Measurements from ENCODE around the gene SLC39A9.
"Not testable (repeated sequence)": the region's sequence is repeated elsewhere in the genome, so short reads cannot be mapped to it uniquely, and the experiment has no call there.

SLC39A9 gene

DNA sequence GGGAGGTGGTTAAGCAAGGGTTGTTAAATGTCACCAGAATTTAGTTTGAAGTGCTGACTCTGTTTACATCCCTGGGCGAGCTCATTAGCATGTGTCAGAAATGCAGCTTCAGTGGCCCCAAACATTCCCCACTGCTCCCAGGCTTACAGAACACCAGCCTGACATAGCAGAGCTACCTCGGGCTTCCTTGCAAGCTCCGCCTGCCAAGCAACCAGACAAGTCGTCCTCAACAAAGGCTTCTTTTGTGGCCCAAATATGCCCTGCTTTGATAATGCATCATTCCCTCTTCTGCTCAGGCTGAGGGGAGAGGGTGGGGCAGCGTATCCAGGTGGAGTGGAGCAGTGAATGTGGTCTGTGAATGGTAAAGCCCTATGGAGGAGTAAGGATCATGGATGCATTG lies 28.4 kb upstream of the SLC39A9 start:
- no peak for DNase-seq

DNA sequence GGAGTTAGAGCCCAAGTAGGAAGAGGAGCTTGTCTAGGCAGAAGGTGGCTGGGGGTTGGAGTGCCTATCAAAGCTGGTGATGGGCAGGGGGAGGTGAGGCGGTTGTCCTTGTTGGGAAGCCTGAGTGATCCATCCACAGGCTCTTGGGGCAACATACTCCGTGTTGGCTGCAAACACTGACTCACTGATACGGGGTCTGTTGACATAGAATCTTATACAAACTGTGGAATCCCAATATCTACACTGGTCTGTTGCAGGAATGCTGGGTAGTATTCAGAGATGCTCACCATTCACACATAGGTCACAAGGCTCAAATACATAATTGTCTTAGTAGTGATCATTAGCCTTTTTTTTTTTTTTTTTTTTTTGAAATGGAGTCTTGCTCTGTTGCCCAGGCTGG lies 26.3 kb upstream of the SLC39A9 start:
- DNase-seq = no peak

DNA sequence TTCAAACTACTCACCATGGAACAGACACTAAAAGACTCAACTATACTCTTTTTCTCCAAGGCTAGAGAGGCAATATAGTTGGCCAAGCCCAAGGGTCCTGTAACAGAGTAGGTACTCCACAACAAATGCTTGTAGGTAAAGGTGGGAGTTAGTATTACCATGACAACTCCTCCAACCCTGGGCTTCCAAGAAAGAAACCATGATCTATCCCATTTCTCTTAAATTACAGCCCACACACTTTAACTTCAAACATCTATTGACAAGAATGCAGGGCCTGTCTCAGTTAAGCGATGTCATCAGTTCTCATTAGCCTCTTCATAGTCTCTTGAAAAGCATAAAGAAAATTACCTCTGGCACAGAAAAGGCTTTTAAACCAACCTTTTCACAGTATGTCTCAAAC lies 25.4 kb upstream of the SLC39A9 start:
- no peak for DNase-seq

DNA sequence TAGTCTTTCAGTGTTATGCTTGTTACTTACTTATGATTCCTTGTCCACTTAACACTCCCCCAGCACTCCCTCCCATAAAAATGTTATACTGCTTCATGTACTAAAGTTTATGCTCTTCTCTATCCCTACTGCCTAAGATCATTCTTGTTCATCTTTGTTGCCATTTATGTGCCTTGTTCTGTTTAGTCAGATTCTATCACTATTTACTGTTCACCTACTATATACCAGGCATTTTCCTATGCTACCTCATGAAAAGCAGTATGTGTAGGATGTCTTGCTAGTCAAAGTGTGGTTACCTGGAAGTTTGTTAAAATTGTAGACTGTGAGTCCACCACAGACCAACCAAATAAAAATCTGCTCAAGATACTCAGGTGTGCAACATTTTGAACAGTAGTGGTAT lies 24.3 kb upstream of the SLC39A9 start:
- DNase-seq = no peak

DNA sequence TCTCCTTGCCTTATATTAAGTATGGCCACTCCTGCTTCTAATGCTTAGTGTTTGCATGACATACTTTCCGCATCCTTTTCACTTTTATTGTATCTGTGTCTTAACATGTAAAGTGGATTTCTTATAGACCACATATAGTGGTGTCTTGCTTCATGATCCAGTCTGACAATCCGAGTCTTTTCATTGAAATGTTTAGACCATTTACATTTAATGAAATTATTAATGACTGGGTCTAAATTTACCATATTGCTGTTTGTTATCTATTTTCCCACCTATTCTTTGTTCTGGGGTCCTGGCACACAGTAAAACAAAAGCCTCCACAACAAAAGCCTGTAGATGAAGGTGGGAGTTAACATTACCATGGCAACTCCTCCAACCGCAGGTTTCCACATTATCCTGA lies 23.3 kb upstream of the SLC39A9 start:
- no peak for DNase-seq

DNA sequence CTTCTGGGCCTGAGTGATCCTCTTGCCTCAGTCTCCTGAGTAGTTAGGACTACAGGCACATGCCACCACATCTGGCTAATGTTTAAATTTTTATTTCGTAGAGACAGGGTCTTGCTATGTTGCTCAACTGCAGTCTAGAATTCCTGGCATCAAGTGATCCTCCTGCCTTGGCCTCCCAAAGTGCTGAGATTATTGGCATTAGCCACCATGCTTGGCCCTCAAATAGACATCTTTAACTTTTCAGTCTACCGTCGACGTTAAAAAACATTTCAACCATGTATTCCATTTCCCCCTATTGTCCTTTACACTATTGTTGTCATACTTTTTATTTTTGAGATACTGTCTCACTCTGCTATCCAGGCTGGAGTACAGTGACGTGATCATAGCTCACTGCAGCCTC lies 22.8 kb upstream of the SLC39A9 start:
- no peak for DNase-seq

DNA sequence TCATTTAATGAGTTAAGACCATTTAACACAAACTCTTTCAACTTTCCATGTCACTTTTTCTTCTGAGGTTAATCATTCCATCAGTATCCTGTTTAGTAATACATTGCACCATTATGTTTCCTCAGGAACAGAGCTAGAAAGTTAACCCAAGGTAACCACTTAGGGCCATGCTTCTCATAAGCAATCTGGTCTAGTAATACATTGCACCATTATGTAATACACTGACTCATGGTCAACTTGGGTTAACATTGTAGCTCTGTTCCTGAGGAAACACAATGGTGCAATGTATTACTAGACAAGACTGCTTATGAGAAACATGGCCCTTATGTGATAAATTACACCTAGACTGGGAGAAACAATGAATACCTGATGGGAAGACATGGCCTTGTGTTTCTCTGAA lies 22.1 kb upstream of the SLC39A9 start:
- DNase-seq = no peak

DNA sequence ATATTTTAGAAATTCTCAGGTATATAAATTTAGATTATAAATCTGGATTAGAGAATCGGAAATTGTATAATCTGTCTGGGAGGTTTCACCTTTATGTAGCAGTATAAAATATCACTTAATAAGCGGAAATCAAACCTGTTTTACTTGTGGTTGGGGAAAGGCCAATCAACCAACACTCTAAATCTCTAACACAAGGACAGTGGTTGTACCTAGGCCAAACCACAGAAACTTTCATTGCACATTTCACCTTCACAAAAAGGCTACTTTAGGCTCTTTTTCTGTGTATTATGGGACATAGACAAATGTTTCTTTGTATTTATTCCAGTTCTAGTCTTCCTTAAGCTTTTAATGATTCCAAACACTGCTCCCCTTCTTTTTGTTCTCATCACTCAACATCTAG lies 20.2 kb upstream of the SLC39A9 start:
- DNase-seq = no peak

DNA sequence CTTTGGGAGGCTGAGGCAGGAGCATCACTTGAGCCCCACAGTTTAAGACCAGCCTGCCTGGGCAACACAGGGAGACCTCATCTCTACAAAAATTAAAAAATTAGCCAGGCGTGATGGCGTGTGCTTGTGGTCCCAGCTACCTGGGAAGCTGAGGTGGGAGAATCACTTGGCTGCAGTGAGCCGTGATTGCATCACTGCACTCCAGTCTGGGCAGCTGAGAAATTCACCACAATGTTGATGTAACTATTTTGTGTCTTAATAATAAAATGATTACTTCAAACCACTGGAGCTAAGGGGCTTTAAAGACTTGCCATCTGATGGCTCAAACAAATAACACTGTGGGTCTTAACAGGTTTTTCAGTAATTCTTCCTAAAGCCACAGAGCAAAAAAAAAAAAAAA lies 11.2 kb upstream of the SLC39A9 start:
- DNase-seq = no peak

DNA sequence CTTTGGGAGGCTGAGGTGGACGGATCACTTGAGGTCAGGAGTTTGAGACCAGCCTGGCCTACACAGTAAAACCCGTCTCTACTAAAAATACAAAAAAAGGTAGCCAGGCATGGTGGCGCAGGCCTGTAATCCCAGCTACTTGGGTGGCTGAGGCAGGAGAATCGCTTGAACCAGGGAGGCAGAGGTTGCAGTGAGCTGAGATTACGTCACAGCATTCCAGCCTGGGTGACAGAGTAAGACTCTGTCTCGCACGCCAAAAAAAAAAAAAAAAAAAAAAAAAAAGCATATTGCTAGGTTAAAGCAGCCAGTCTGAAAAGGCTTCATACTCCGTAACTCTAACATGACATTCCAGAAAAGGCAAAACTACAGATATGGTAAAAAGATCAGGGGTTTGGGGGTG lies 7.1 kb upstream of the SLC39A9 start:
- not testable (repeated sequence) for DNase-seq

DNA sequence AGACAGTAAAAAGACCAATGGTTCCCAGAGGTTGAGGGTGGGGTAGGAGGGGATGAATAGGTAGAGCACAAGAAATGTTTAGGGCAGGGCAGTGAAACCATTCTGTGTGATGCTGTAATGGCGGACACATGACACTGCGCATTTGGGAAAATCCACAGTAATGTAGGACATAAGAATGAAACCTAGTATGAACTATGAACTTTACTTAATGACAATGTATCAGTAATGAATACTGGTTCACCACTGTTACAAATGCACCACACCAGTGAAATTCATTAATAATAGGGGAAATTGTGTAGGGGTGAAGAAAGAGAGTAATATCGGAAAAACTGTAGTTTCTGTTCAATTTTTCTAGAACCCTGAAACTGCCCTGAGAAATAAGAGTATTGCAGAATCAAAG lies 6.0 kb upstream of the SLC39A9 start:
- DNase-seq = no peak

DNA sequence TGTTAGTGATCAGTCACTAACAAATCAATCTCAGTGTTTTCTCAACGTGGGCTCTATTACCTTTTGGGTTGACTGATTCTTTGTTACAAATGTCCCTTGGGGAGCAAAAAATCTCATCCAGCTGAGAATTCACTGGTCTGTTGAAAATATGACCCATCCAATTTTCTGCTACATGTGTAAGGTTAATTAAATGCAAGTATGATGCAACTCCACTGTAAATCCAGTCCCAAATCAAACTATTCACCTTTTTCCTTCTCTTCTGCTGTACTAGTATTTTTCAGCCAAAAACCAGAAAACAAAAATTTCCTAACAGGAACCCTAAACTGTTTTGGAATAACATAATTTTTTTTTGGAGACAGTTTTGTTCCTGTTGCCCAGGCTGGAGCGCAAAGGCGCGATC lies 2.6 kb upstream of the SLC39A9 start:
- no peak for DNase-seq

DNA sequence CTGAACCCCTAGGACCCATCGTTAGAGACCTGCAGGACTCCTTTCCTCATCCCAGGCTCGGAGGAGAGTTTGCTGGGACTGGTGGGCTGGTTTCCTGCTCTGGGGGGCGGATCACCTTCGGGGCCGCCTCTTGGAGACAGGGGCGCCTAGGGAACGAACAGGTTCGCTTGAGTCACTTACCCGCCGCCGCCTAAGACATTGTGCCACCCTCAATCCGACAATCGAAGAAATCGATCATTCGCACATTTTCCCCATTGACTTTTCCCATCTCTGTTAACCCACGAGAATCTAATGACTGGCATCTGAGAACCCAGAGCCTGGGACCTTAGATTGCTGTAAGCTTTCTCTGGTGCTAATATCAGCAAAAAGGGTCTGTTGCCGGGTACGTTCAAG lies 322 bp downstream of the SLC39A9 start:
- DNase-seq = no peak

DNA sequence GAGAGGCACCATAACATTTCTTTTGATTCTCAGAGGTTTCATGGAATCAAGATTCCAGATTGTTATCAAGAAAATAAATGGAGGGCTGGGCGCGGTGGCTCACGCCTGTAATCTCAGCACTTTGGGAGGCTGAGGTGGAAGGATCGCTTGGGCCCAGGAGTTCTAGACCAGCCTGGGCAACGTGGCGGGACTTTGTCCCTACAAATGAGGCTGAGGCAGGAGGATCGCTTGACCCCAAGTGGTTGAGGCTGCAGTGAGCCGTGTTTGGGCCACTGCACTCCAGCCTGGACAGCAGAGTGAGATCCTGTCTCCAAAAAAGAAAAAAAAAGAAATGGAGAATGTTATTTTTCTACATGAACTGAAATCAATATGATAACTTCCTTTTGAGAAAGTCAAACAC lies 1.3 kb downstream of the SLC39A9 start:
- no peak for DNase-seq

DNA sequence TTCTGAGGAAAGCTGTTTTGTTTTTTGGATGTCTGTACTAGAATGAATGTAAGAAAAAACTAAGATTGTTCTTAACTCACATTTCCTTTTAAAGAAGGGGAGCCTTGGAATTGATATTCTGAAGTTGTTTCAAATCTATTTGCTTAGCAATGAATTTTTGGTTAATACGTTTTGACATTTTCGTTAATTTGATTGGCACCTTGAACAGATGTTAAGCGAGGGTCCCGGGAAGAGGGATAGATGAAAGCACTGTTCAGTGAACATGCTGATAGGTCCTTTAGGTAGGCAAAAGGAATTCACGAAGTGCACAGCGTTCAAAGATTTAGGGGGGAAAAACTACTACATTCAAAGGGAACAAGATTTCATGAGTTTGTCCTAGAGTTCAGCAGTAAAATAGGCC lies 1.7 kb downstream of the SLC39A9 start:
- DNase-seq = no peak

DNA sequence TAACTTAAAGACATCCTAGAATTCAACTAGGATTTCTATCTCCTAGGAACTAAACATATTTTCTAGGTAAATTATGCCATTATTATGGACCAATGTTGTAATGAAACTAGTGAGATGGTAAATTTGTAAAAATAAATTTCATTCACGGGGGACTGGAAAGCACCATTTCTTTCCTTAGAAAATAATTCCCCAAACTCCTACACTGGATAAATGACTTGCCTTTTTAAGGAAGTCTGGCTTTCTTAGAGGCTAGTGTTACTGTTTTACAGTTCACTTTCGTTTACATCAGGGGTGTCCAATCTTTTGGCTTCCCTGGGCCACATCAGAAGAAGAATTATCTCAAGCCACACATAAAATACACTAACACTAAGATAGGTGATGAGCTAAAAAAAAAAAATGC lies 3.3 kb downstream of the SLC39A9 start:
- DNase-seq = no peak

DNA sequence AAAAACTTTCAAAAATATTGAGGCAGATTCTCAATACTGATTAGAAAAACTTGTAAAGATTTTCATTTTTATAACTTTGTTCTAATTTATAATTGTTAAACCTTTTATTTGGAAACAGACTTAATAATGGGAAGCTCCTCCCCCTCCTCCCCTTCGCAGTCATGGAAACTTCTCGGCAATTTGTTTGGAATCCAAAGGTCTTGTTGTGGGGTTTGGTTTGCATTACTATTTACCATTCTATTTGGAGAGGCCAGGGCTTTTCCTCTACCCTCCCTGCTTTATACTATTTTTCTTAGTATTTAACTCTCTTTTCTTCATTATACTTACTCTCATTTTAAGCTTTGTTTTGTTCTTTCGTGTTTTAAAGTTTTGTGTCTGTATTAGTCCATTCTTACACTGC lies 6.0 kb downstream of the SLC39A9 start:
- no peak for DNase-seq

DNA sequence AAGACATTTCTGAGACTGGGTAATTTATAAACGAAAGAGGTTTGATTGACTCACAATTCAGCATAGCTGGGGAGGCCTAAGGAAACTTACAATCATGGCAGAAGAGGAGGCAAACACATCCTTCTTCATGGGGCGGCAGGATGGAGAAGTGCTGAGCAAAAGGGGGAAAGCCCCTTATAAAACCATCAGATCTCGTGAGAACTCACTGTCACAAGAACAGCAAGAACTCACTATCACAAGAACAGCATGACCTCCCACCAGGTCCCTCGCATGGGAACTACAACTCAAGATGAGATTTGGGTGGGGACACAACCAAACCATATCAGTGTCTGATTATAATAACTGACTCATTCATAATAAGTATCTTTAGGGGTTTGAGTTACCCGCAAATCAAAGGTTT lies 6.4 kb downstream of the SLC39A9 start:
- no peak for DNase-seq

DNA sequence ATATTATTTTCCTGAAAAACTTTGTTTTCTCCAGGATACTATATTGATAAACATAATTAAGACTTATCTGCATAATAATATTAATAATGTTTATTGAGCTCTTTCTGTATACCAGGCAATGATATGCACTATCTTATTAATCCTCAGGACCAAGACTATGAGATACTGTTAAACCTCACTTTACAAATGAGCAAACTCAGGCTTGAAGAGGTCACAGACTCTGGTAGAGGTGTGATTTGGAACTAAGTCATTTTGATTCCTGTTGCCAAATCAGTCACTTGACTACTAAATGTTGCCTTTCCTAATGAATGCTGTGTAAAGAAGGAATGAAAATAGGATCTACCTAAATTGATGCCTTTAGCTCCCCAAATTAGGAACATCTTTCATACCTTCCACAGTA lies 7.3 kb downstream of the SLC39A9 start:
- DNase-seq = no peak

DNA sequence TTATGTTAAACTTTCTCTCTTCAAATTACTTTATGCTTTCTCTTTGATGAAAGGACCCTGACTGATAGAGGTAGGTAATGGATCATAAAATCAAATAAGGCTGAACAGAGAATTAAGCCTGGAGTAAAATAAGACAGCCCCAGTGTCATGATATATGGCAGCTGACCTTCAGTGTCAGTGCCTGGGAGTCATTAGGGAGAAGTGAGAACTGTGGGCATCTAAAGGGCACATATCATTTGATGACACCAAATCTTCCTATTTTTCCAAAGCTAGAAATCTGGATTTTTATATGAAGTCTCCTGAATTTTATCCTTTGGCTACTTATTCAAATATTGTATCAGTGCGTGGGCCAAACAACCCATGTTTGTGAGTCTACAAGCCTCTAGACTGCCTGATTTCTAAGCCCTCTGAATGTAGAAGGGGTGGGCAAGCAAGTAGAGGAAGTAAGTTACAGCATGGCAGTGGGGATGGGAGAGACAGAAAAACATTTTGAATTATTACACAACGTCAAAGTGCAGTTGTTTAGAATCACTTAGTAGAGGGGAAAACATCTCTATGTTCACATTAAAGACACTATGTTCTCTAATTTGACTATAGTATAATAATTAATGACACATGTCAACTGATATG lies 10.0 kb downstream of the SLC39A9 start:
- no peak for DNase-seq

DNA sequence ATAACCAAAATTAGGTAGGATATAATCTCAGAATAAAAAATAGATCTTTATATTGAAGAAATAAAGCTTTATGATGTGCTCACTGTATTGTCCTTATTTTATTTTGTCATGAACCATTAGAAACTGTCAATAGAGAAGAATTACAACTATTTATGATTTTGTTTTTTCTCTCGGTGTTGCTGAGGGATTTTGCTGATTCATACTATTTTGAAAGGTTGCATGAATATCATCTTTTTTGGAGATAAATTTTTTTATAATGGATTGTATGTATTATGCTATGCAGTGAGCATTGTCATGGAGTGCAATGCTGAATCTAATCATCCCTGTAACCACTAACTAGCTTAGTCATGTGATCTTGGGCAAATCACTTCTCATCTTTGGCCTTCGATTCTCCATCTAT lies 15.0 kb downstream of the SLC39A9 start:
- no peak for DNase-seq

DNA sequence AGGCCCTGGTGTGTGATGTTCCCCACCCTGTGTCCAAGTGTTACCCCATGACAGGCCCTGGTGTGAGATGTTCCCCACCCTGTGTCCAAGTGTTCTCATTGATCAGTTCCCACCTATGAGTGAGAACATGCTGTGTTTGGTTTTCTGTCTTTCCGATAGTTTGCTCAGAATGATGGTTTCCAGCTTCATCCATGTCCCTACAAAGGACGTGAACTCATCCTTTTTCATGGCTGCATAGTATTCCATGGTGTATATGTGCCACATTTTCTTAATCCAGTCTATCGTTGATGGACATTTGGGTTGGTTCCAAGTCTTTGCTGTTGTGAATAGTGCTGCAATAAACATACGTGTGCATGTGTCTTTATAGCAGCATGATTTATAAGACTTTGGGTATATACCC lies 17.6 kb downstream of the SLC39A9 start:
- DNase-seq = not testable (repeated sequence)

DNA sequence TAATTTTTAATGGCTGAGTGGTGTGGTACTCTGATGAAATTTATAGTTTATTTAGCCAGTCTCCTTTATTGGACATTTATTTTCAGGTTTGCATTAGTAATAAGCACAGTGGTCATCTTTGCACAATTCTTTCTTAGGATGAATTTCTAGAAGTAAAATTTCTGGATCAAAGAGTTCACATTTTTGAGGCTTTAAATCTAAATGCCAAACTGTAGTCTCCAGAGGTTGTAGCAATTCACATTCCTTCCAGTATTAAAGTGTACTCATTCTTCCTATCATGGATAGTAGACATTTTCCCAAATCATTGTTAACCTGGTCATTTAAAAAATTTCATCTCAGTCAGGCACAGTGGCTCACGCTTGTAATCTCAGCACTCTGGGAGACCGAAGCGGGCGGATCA lies 24.8 kb downstream of the SLC39A9 start:
- DNase-seq = no peak

DNA sequence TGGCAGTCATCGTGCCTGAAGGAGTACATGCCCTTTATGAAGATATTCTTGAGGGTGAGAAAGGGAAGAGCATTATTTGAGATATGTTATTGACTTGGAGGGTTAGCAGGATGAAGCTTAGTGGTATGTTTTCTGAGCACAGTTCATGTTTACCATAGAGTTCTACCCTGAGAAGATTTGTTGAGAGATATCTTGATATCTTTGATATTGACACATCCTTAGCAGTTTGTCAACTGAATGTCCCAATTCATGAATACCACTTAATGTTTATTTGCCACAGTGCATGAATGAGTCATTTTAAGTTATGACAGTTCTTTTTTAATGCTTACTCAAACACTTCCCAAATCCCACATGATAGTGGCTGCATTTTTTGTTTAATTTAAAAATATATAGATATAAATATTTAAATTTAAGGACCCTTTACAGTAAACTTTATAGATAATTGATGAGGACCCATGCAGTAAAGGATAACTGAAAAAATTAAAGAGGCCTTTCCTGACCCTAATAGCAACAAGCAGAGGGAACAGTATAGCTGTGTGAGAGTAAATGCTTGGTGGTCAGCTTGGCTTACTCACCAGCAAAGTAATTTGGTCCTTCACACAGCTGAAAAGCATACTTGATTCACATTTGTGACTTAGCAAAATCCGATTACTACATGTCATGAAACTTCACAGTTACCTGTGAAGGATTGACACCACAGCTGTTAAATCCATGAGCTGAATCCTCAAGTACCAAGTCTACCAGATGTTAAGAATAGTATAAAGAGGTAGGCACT lies 25.8 kb downstream of the SLC39A9 start:
- no peak for DNase-seq

DNA sequence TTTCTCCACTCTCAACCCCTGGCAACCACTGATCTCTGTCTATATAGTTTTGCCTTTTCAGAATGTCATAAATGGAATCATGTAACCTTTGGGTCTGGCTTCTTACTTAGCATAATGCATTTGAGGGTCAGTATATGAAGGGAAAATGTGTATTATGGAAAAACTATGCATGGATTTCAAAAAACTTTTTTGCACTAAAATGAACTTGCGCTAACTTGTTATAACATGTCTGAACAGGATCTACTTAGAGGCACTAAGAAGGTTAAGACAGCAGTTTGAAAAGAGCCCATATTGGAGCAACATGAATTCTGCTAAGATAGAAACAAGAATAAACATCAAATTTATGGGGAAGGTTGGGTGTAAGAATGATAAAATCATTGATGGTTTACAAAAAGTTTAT lies 29.1 kb downstream of the SLC39A9 start:
- no peak for DNase-seq
